CD14-positive monocyte (primary cell): ENCODE results near the gene ADK. TPM values are rescaled to one million over a fixed set of nuclear protein-coding genes. Genes with fewer than 3 reads are reported as not detected.

Source experiments
- DNase-seq, 3 donors: peaks; one replicate each; pipeline ENCODE4 v3.0.0-alpha.2; 2011 to 2022
- H2AFZ ChIP-seq: 2 replicates; pipeline ENCODE4 v1.6.0; 2012; ENCODE audit warnings: mild to moderate bottlenecking, low read depth, low read length, inconsistent platforms; ENCODE audit not compliant: insufficient read depth, poor library complexity, severe bottlenecking
- H3K27ac ChIP-seq, 2 donors: 1 replicate in 1 of 2; 2 replicates in 1 of 2; pipeline ENCODE4 v1.5.1; 2012 to 2013; ENCODE audit warnings: low read length in 2 of 2, control low read depth in 1 of 2, inconsistent platforms in 1 of 2, low read depth in 1 of 2, mild to moderate bottlenecking in 1 of 2
- H3K27me3 ChIP-seq, 2 donors: one replicate each; pipeline versions ENCODE4 v1.6.0 to v1.6.1; 2011 to 2013; ENCODE audit warnings: low read length in 2 of 2; ENCODE audit not compliant: control insufficient read depth in 2 of 2, insufficient read depth in 2 of 2
- H3K36me3 ChIP-seq, 2 donors: replicated peaks in 1 of 2; 1 replicate in 1 of 2; 2 replicates in 1 of 2; pipeline versions ENCODE4 v1.5.1 to v1.6.1; 2012 to 2013; ENCODE audit warnings: low read length in 2 of 2, control low read depth in 1 of 2, inconsistent platforms in 1 of 2, mild to moderate bottlenecking in 1 of 2; ENCODE audit not compliant: insufficient read depth in 2 of 2, control insufficient read depth in 1 of 2
- H3K4me1 ChIP-seq, 2 donors: 1 replicate in 1 of 2; 2 replicates in 1 of 2; pipeline versions ENCODE4 v1.5.1 to v1.6.1; 2012 to 2013; ENCODE audit warnings: low read length in 2 of 2, control low read depth in 1 of 2, inconsistent platforms in 1 of 2, mild to moderate bottlenecking in 1 of 2, moderate library complexity in 1 of 2; ENCODE audit not compliant: insufficient read depth in 2 of 2, control insufficient read depth in 1 of 2
- H3K4me2 ChIP-seq: replicated peaks from 2 replicates; pipeline ENCODE3; 2012; ENCODE audit warnings: low read length, moderate library complexity, mild to moderate bottlenecking; ENCODE audit not compliant: poor library complexity, severe bottlenecking; ENCODE audit errors: extremely low read depth
- H3K4me3 ChIP-seq, 3 experiments: fragments of 200-600 bp in 1 of 3; sonication (generic) in 1 of 3; replicated peaks in 1 of 3; 1 replicate in 2 of 3; 2 replicates in 1 of 3; pipeline ENCODE4 v1.5.1; 2011 to 2013; ENCODE audit warnings: low read length in 3 of 3, mild to moderate bottlenecking in 3 of 3, control low read depth in 2 of 3, low read depth in 2 of 3, inconsistent platforms in 1 of 3, moderate library complexity in 1 of 3
- H3K79me2 ChIP-seq: 2 replicates; pipeline ENCODE4 v1.6.0; 2012; ENCODE audit warnings: mild to moderate bottlenecking, control low read depth, inconsistent platforms, low read length, moderate library complexity; ENCODE audit not compliant: insufficient read depth
- H3K9ac ChIP-seq: 2 replicates; pipeline ENCODE4 v1.6.0; 2017; ENCODE audit warnings: low read length, mild to moderate bottlenecking; ENCODE audit not compliant: insufficient read depth, poor library complexity, severe bottlenecking
- H3K9me3 ChIP-seq, 2 donors: replicated peaks in 1 of 2; 1 replicate in 1 of 2; 2 replicates in 1 of 2; pipeline versions ENCODE4 v1.5.1 to v1.6.1; 2012 to 2013; ENCODE audit warnings: low read length in 2 of 2, control low read depth in 1 of 2; ENCODE audit not compliant: control insufficient read depth in 1 of 2, insufficient read depth in 1 of 2
- H4K20me1 ChIP-seq: 2 replicates; pipeline ENCODE4 v1.6.0; 2012; ENCODE audit warnings: mild to moderate bottlenecking, low read length, control low read depth, moderate library complexity; ENCODE audit not compliant: insufficient read depth
- H3K27ac Mint-ChIP-seq, 7 donors: one replicate each; pipeline ENCODE4 v1.8.0; 2020; ENCODE audit warnings: mild to moderate bottlenecking in 7 of 7, mixed read lengths in 7 of 7, moderate library complexity in 6 of 7, inconsistent platforms in 2 of 7
- H3K27me3 Mint-ChIP-seq, 3 donors: one replicate each; pipeline ENCODE4 v1.8.0; 2021 to 2022; ENCODE audit warnings: low read depth in 3 of 3, mild to moderate bottlenecking in 3 of 3, mixed read lengths in 3 of 3, moderate library complexity in 3 of 3, inconsistent platforms in 1 of 3
- H3K36me3 Mint-ChIP-seq, 2 donors: one replicate each; pipeline ENCODE4 v1.8.0; 2020; ENCODE audit warnings: mixed read lengths in 2 of 2, inconsistent platforms in 1 of 2, mild to moderate bottlenecking in 1 of 2
- H3K4me1 Mint-ChIP-seq: one replicate; pipeline ENCODE4 v1.8.0; 2020; ENCODE audit warnings: mild to moderate bottlenecking, mixed read lengths
- H3K4me3 Mint-ChIP-seq, 2 donors: one replicate each; pipeline ENCODE4 v1.8.0; 2020; ENCODE audit warnings: mild to moderate bottlenecking in 2 of 2, mixed read lengths in 2 of 2, moderate library complexity in 1 of 2
- H3K9me3 Mint-ChIP-seq, 7 donors: one replicate each; pipeline ENCODE4 v1.8.0; 2020 to 2022; ENCODE audit warnings: mixed read lengths in 7 of 7, mild to moderate bottlenecking in 6 of 7, moderate library complexity in 6 of 7, inconsistent platforms in 2 of 7
- CTCF ChIP-seq: fragments of 200-600 bp; IDR thresholded peaks from one replicate; pipeline ENCODE4 v1.8.0; 2022; ENCODE audit warnings: antibody characterized with exemption, mild to moderate bottlenecking
- WGBS: methylation state at CpG from one replicate; pipeline ENCODE4 v1.1.5; 2013; ENCODE audit warnings: missing lambda C conversion rate; ENCODE audit not compliant: insufficient coverage; 5-methylcytosine and 5-hydroxymethylcytosine counted together
- intact Hi-C, 2 donors: fragments of 100-400 bp; cut with micrococcal nuclease; formaldehyde crosslinking; loops; one replicate each; pipeline versions ENCODE4 v1.15.0 to v1.15.1; 2023
- polyA plus RNA-seq, 3 donors: library from polyadenylated mRNA; depleted of rRNA in 1 of 3; unstranded in 2 of 3; stranded (reverse) in 1 of 3; fragments of 300-500 nt in 2 of 3; fragments of >200 nt in 1 of 3; fragmentation: Illumina TruSeq in 2 of 3; gene quantifications; 1 replicate in 2 of 3; 2 replicates in 1 of 3; pipeline ENCODE4 v1.2.3, GENCODE V29; 2012 to 2021
- small RNA-seq: library from RNA; depleted of rRNA; stranded (forward); fragments of <200 nt; gene quantifications from one replicate; pipeline ENCODE3, GENCODE V24; 2012; ENCODE audit warnings: low read depth; ENCODE audit not compliant: insufficient read length

Gene ADK
- polyA plus RNA-seq, 3 donors: 6.4 to 38.2 (median 35.7) TPM

- Histone ChIP-seq H3K79me2 (no peaks in the 10 kb centered on the region), H3K27me3 (no peaks in the 10 kb centered on the region), H3K4me2 (peak overlapping the region; percentile 36), H3K36me3 (no peaks in the 10 kb centered on the region), H3K9me3 (no peaks in the 10 kb centered on the region), H3K9ac (no peak overlapping the region), H3K27ac (no peak overlapping the region), H2AFZ (peak overlapping the region; percentile 62), H4K20me1 (no peaks in the 10 kb centered on the region), H3K4me1 (peaks cover 28% of the 10 kb centered on the region in 2 donors), H3K4me3 (no peak overlapping the region)
- TF ChIP-seq CTCF: no peak
- intact Hi-C loops: no loop called here
- H3K4me3 Mint-ChIP-seq: peak overlapping the region; percentile 48 to 71
- H3K9me3 Mint-ChIP-seq: peaks cover 0 to 1% (median 0%) of the 10 kb centered on the region in 7 donors
- WGBS: 52% methylated on average over 3 of the region's 8 CpGs
- H3K36me3 Mint-ChIP-seq: no peaks in the 10 kb centered on the region
- no peak overlapping the region for H3K27ac Mint-ChIP-seq
- no peaks in the 10 kb centered on the region for H3K27me3 Mint-ChIP-seq
- DNase-seq: no peak
- H3K4me1 Mint-ChIP-seq: peaks cover 32% of the 10 kb centered on the region
These were observed 603.4 kb downstream of the ADK start for GRCh38 chr10:74754381-74754821.

GRCh38 chr10:74755273-74755672, 604.3 kb downstream of the ADK start:
- no peak overlapping the region for H3K4me3 ChIP-seq
- peaks cover 32% of the 10 kb centered on the region for H3K4me1 Mint-ChIP-seq
- H3K36me3 Mint-ChIP-seq: no peaks in the 10 kb centered on the region
- peak overlapping the region; percentile 61 for H2AFZ ChIP-seq
- no peak overlapping the region for H3K9ac ChIP-seq
- DNase-seq: peak in 2 of 3 donors; percentile 13 to 27
- no peaks in the 10 kb centered on the region for H3K79me2 ChIP-seq
- TF ChIP-seq CTCF: no peak
- H3K4me3 Mint-ChIP-seq: peak overlapping the region in 1 of 2 donors; percentile 73
- H3K4me2 ChIP-seq: peak overlapping the region; percentile 2
- H3K27me3 Mint-ChIP-seq: no peaks in the 10 kb centered on the region
- H3K36me3 ChIP-seq: no peaks in the 10 kb centered on the region
- H3K27me3 ChIP-seq: no peaks in the 10 kb centered on the region
- H4K20me1 ChIP-seq: no peaks in the 10 kb centered on the region
- intact Hi-C loops: no loop called here
- peaks cover 0 to 1% (median 0%) of the 10 kb centered on the region in 7 donors for H3K9me3 Mint-ChIP-seq
- peak overlapping the region in 4 of 7 donors; percentile 41 to 86 (median 56) for H3K27ac Mint-ChIP-seq
- H3K9me3 ChIP-seq: no peaks in the 10 kb centered on the region
- H3K27ac ChIP-seq: peak overlapping the region in 1 of 2 donors; percentile 10
- H3K4me1 ChIP-seq: peaks cover 28% of the 10 kb centered on the region in 2 donors
- WGBS: 24% methylated on average over 9 of the region's 10 CpGs

Small RNA genes within 50 kb of the gene (small RNA-seq; reads per million reads assigned to genes)
- not detected for gene RF00019
- not detected for gene TIMM9P1

Other genes with a start within 250 kb of the ADK start
- gene PLAU, start 240.1 kb upstream of the ADK start, polyA plus RNA-seq: 1 to 10 TPM in 1 of 3 donors, under 1 TPM in 2; 0.16 to 1.5 (median 0.43) TPM
- 10 to 100 TPM; 39.1 to 68.4 (median 52.8) TPM for gene VCL, start 153.1 kb upstream of the ADK start, polyA plus RNA-seq
- gene AP3M1, start 393 bp upstream of the ADK start, polyA plus RNA-seq: 10 to 100 TPM; 17.5 to 32.0 (median 23.2) TPM